HG03432 (cell line): ENCODE measurements around the gene STPG1.

Source experiments
- ATAC-seq: cut with Tn5 transposase; IDR thresholded peaks from one replicate; pipeline ENCODE4 v1.9.1; 2021; ENCODE audit warnings: mild to moderate bottlenecking, moderate library complexity; ENCODE audit not compliant: unreplicated experiment

Gene STPG1

DNA sequence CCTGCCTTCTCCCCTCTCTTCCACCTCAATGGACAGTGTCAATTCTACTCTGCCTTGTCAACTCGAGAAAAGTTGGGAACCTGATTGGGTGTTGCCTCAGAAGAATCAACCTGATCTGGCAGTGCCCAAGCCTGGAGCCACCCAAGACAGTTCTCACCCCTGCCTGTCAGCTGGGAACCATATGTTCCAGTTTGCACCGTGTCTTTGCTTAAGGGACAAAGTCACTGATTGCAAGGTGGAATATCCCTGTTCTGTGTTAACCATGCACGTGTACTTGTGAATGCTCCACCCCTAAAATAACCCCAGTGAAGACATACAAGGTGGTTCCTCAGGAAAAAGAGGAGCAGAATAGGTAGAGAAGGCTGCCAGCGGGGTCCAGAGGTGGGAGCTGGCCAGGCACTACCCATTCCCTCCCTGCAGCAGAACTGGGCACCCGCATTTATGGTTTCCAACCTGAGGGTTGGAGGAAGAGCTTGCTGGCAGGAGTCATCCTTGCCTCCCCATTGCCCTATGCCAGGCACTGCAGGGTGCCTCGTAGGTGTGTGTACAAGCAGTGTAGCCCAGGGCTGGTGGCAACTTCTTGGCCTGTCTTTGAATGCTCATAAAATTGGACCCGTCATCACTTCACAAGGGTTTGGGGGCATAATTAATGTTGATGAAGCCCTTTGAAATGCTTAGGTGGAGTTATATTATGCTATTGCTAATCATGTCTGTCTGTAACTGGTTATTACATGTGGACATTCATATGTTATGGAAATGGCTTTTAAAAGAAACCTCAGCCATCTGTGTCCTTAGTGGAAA is 13.4 kb upstream of the STPG1 start:
- ATAC-seq, result no peak

DNA sequence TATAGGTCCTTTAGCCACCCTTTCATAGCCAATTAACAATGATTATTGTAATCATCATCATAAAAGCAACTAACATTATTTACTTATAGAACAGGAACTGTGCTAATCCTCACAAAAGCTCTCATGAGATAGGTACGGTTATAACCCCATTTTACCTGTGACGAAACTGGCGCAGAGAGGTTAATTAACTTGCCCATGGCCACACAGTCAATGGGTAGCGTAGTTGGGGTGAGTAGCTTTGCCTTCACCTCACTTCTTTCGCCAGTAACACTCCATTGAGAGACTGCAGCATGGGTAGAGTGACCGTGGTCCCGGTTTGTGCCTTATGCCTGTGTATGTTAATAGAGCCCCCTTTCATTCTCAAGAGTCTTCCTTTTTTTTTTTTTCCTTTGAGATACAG is 12.3 kb upstream of the STPG1 start:
- no peak for ATAC-seq

DNA sequence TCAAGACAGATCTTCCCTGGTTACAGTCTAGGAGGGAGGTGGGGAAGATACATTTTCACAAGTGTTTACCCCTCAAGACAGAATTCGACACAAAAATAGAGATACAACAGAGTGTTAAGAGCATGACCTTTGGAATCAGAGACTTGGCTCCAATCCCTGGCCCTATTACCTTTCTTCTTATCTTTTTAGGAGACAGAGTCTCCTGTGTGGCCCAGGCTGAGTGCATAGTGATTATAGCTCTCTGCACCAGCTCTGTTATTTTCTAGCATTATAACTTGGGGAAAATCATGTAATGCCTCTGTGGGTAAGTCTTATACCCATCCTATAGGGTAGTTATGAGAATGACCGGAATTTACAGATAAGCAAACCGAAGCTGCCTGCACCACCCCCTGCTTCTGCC is 11.9 kb upstream of the STPG1 start:
- ATAC-seq, result no peak

DNA sequence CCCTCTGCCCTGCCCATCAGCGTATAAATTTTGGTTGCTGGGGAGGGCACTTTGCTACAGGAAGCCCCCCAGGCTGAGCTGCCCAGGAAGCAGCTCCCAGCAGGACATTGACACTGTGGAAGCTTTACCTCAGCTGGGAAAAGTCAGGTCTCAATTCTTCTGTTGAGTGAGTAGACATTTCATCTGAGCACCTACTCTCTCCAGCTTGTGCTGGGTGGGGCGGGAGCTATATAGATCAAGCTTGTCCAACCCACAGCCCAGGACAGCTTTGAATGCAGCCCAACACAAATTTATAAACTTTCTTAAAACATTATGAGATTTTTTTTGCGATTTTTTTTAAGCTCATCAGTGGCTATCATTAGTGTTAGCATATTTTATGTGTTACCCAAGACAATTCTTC is 11.4 kb upstream of the STPG1 start:
- ATAC-seq, result no peak

DNA sequence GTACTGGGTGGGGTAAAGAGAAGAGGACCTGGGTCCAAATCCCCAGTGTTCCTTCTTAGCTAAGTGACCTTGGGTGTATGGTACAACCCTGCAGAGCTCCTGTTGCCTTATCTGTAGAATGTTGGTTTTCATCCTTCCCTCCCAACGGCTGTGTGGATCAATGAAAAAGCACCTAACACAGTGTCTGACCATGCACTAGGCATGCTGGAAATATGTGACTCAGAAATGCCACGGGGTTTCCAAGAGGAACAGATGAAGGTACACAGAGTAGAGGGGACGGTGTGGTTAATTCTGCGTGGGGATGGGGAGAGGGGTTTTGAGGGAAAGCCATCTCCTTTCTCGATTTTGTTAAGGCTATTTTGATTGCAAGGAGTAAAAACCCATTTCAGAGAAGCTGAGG is 10.6 kb upstream of the STPG1 start:
- no peak for ATAC-seq

DNA sequence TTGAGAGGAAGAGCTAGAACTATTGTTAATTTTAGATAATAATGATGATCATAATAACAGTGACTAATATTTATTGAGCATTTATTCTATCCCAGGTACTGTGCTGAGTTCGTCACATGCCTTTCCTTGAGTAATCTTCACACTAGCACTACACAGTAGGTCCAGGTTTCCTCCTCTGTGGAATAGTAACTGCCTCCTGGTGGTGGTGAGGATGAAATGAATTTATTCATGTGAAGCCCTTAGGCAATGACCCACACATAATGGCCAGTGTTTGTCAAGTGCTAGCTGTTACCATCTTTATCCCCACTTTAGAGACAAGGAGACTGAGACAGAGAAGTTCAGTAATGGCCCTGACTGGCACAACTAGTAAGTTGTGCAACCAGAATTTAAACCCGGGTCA is 7.9 kb upstream of the STPG1 start:
- ATAC-seq, result no peak

DNA sequence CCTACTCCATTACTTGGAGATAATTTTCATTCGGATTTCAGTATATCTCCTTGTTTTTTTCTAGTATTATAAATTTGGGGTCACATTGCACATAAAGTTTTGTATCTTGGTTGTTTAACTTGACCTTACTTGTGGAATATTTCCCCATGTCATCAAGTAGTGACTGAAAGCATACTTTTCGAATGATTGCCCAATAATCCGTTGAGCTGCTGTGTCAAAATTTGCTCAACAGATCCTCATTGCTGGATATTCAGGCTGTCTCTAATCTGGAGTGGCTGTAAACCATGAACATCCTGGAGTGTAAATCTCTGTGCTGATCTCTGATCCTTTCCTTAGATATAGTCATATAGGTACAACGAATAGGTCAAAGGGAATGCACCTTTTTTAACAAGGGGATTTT is 7.0 kb upstream of the STPG1 start:
- ATAC-seq, result no peak

DNA sequence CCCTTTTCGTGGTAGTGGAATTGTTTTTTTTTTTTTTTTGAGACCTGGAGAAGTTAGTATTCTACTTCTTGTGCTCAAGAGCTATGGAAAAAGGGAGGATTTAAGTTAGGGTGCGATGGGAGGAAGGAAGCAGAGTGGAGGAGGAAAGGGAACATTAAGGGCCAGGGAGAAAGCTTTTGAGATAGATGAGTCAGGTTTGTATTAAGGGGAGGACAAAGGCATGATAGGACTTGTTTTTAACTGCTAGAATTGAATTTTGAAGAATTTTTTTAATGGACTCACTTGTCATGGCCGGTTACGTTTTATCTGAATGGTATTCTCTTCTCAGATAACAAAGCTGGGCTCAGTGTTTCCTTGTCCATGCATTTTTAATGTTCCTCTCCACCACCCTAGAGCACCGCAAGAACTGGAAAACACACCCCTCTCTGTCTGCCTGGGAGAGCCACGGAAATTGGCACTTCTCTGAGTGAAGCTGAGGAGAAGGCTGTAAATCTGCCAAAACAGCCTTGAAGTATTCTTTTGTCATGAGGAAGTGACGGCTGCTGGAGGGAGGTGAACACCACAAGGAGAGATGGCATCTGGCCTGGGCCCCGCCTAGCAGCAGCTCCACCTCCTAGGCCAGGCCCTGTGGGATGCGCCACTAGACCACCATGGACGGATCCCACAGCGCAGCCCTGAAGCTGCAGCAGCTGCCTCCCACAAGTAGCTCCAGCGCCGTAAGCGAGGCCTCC is 5.5 kb upstream of the STPG1 start:
- ATAC-seq, result no peak

DNA sequence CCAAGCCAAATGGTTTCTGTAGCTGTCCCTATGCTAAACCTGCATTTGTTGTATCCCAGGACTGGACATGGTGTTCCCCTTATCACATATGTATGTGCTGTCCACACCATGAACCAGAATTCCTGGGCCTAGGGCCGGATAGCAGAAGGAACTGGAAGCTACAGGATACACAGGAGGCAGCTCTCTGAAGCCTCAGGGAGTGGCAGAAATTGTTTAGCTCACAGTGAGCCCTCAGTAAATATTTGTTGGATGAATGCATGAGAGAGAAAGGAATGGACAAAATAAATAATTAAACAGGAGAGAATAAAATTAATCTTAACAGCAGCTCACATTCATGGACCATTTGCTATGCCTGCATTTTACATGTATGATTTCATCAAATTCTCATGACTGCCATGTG is 4.1 kb upstream of the STPG1 start:
- ATAC-seq, result no peak

DNA sequence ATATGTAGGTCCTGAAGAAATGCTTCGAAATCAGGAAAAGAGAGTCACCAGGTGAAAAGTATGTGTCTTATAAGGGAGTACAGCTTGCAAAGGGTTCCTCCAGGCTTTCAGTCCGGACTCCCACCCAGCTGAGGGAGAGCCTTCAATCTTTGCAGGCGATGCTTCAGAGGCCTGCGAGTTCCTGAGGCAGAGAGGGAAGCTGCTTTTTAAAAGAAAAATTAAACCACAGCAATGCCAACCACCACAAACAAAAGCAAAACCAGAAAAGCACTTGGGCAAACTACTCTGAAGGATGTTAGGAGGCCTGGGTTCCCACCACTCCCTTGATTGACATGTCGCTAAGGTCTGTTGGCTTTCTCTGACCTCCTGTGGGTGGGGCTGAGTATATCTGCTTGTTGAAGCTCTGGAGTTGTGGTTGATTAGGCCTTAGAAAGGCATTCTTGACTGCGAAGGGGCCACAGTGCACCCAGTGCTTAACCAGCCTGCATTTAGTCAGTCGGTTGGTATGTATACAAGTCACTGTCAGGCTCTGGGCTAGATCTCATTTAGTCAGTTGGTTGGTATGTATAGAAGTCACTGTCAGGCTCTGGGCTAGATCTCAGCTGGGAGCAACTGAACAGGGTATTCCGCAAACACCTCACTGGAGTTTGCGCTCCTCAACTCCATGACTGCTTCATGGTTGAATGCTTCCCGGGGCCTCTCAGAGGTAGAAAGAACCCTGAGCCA is 3.2 kb upstream of the STPG1 start:
- ATAC-seq, result no peak

DNA sequence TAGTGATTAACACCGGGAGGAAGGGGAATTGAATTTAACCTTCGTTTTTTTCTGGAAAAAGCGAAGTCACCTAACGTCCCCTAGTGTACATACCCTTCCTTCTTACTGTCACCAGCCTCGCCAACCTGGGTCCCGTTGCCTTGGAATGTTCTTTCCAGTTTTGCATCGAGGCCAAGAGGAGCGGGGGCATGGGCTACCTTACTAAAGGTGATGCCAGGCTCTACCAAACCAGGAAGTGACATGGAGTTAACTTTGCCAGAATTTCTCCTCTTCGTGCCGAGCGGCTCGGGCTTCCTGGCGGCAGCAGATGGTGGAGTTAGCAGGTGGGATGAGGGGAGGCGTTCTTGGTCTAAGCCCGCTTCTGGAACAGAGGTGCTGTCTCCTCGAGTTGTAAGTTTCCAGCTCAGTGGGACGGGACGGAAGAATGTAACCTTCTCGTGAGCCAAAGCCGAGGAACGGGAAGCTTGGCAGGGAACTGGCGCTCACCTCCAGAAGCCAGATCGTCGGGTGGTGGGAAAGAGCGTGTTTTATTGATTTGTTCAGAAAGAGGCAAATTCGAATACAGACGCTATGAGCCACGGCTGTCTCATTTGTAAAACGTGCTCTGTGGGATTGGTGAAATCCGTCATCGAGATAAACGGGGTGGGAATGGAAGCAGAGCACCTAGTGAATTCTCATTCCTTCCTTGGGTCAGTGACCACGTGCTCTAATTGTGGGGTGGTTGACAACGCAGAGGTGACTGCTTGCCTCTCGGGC is 2.5 kb upstream of the STPG1 start:
- peak; percentile 8 for ATAC-seq

DNA sequence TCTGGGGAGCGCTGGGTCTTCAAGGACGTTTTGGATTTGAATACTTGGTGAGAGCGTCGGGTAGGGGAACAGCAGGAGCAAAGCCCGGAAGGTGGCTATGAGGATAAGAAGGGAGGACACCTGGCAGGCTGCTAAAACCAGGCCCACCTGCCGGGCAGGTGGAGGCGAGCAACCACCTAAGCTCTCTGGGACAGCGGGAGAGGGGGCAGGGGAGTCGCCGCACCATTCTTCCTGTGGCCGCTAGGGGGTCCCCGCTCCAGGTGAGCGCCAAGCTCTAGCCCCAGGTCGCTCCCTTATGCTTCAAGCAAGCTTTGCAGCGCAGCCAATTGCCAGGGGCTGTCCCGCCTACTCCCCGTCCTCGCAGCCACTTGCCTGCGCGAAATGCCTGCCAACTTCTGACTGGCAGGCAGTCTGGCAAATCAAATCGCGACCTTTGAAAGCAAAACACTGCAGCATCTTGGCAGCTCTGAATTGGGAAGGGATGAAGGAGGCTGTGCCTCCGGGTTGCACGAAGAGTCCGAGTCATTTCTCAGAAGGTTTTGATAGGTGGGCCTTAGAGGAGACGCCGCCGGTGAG is 1.8 kb upstream of the STPG1 start, which contains the start of gene NIPAL3:
TSS of gene NIPAL3 (plus strand) at position 469 of the 576 bp plus-strand sequence. CDS start 3,746 bp downstream, outside the sequence.
- ATAC-seq, result peak; percentile 92

DNA sequence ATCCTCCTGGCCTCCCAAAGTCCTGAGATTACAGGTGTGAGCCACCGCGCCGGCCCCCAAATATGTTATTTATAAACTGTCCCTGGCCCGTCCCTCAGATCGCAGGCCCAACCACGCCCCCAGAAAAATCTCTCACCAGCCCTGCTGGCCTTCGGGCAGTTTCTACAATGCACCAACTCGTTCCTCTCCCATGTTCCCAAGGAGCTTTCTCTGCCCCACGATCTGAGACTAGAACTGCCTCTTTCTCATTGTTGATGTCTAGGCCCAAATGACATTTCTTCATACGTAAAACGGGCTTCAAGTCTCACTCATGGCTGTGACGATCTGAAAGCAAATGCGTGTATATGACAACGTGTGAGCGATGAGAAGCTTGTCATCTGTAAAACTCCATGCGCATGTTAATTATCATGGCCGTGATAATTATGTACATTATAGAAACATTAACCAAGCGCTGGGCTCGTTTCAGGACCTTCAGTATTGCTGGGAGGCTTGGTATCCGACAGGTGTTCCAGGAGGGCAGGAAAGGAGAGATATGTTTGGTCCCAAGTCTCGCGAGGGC is 1.3 kb upstream of the STPG1 start:
- ATAC-seq, result no peak

DNA sequence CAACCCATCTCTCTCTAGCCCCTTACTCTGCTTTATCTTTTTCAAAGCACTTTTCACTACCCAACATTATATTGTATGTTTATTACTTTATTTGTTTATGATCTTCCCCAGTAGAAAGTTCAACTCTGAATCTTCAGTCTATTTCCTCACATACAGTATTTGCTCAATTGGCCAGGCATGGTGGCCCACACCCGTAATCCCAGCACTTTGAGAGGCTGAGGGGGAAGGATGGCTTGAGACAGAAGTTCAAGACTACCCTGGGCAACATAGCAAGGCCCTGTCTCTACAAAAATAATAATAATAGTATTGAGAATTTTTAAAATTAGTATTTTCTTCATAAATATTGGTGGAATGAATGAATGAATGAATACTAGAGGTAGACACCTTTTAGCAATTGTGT is 1.2 kb downstream of the STPG1 start:
- ATAC-seq, result no peak

DNA sequence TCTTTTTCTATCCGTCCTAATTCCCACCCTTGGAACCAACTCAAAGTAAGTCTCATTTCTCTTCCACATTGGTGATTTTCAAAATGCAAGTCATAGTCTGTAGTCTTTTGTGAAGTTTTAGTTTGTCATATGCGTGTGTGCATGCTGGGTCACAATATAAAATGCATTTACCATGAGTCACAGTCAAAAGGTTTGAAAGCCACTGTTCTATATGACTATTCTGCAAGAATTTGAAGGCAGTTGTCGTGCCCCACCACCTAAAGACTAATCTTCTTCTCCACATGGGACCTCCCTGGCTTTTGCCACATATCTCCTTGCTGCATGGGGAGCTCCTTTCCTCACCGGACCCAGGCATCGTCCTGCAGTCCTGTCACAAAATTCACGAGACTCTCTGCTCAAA is 1.6 kb downstream of the STPG1 start:
- ATAC-seq, result no peak

DNA sequence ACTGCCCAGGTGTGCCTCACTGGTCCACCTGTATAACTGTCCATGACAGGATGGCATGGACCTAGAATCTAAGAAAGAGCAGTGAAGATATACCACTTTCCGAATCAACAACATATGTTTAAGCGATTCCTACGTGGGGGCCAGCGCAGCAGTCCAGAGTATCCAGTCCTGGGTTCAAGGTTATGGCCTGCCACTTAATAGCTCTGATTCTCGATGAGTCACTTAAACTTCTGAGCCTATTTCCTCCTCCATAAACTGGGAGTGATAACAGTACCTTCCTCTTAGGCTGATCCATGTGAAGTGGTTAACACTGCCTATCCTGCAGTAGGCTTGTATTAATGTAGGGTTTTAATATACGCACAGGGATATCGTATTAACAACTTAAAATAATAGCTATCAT is 2.8 kb downstream of the STPG1 start:
- ATAC-seq, result no peak

DNA sequence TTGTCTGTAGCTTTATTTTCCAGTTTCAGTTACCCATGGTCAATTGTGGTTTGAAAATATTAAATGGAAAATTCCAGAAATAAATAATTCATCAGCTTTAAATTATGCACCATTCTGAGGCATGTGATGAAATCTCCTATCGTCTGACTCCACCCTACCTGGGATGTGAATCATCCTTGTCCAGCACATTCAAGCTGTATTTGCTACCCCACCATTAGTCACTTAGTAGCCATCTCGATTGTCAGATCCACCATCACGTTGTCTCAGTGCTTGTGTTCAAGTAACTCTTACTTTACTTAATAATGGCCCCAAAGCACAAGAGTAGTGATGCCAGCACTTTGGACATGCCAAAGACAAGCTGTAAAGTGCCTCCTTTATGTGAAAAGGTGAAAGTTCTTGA is 4.0 kb downstream of the STPG1 start:
- ATAC-seq, result no peak

DNA sequence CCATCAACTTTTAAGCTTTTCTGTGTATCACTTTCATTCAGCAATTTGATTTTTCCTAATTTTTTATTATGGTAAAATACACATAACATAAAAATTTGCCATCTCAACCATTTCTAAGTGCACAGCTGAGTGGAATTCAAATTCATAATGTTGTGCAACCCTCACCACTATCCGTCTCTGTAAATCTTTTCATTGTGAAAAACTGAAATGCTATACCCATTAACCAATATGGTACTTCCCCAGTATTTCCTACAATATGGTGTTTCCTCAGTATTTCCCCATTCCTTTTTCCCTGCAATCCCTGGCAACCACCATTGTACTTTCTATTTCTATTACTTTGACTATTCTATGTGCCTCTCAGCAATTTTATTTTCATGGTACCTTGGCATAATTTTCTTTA is 6.8 kb downstream of the STPG1 start:
- no peak for ATAC-seq

DNA sequence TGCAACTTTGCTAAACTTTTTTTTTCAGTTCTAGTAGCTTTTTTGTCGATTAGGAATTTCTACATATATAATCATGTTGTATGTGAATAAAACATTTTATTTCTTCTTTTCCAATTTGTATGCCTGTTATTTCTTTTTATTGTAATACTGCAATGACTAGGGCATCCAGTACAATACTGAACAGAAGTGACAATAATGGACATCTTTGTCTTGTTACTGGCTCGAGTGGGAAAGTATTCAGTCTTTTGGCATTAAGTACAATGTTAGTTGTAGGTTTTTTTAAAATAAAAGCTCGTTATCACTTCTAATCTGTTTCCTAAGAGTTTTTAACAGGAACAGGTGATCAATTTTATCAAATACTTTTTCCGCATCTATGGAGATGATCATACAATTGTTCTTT is 9.8 kb downstream of the STPG1 start:
- no peak for ATAC-seq

DNA sequence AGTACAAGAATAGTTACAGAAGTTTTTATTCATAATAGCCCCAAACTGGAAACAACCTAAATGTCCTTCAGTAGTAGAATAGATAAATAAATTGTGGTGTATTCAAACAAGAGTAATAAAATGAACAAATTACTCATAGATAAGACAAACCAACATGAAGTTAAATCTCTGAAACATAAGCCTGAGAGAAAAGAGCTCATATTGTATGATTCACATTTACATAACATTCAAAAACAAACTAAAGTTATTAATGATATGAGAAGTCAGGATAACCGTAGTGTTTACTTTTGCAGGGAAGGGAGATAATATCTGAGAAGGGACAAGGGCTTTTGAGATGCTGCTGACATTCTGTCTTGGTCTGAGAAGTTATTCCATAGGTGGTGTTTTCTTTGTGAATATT is 13.5 kb downstream of the STPG1 start:
- no peak for ATAC-seq
